GM12872 (cell line): ENCODE data around the gene CDC5L.

Experiments
- CTCF ChIP-seq: IDR thresholded peaks from 3 replicates; pipeline ENCODE4 v1.5.1; 2011; ENCODE audit warnings: low read depth, mild to moderate bottlenecking, low read length, moderate library complexity; ENCODE audit not compliant: insufficient read depth

Gene CDC5L

GRCh38 chr6:44387346-44388134 is at the start of gene CDC5L:
Gene CDC5L, plus strand, starts transcription at chr6:44387706. Its CDS starts 118 bp downstream, at chr6:44387824.
- TF ChIP-seq CTCF: no peak

GRCh38 chr6:44338228-44339122 is 49.0 kb upstream of the CDC5L start:
- TF ChIP-seq CTCF: peak; percentile 84

GRCh38 chr6:44339301-44339700 is 48.2 kb upstream of the CDC5L start:
- TF ChIP-seq CTCF: no peak

GRCh38 chr6:44339763-44340625 is 47.5 kb upstream of the CDC5L start:
- TF ChIP-seq CTCF: no peak

GRCh38 chr6:44341095-44341890 is 46.2 kb upstream of the CDC5L start:
- no peak for TF ChIP-seq CTCF

- TF ChIP-seq CTCF: no peak
These were observed 45.5 kb upstream of the CDC5L start for GRCh38 chr6:44342052-44342451.
